ENCODE measurements around the gene SLC15A5.

Gene SLC15A5

DNA sequence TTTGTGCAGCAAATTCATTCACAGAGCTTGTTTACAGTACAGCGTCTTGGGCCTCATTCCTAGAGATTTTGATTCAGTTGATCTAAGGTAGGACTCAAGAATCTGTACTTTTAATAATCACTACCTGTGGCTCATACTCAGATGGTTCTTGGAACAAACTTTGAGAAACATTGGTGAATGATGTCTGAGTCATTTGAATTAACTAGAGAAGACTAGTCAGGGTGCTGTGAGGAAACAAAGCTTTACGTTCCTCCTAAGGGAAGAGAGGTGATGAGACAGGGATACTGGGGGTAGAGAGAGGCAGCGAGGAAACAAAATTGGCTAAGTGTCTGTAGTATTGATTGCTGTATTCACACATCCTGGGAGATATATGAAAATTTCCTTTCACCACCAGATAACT, 109.4 kb downstream of the SLC15A5 start:
- DNase-seq, result no peak

DNA sequence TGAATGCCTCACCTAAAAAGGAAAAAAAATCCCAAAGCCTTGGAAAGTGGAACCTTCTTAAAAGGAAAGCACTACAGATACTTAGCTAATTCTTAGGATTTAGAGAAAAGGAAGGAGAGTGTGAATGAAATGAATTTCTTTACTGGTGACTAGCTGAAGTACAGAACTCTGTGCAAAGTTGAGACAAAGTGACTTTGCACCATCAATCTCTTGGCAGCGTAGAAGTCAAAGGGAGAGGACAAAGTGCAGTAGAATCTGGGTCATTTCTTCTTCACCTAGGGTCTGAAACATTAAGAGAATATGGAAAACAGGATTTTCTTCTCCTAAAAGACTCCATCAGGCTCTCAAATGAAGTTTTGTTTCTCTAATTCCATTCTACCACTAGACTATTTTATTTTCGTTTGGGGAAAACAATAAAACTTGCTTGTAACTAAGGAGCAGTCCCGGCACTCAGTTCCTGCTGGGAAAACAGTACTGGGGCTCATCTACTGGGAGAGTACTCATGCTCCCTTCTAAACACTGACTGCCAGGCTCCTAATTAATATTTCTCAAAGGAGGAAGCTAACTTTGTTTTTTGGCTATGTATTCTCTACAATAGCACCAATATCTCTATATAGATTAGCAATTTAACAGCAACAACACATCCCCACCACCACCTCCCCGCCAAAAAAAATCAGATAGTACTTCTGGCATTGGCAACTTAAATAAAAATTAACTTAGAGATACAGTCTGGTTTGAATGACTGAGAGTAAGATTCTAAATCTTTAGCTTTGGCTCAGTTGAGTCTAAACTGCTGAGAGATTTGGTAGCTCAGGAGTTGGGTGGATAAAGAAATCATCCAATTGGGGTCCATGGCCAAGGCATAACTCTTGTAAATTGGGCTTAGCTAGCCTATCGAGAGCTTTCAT, 110.7 kb downstream of the SLC15A5 start:
- DNase-seq, result no peak

GRCh38 chr12:16165506-16165905, 112.0 kb downstream of the SLC15A5 start:
- no peak for DNase-seq

DNA sequence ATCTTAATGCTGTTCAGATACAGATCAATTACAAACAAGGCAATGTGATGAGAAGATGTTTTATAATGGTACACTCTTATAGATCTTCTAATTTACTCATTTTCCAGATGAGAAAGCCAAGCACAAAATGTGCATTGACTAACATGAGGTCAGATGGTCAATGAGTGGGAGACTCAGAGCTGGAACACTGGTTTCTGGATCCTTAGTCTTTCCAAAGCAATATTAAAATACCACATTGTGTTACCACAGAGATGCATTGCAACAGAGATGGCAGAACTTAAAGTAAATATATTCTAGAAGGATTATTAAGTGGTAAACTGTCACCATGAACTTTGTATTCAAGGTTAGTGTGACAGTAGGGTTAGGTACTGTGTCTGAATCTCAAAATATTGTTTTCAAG, 113.6 kb downstream of the SLC15A5 start:
- DNase-seq, result no peak

- no peak for DNase-seq
Observed at GRCh38 chr12:16163146-16163545, 114.3 kb downstream of the SLC15A5 start.

DNA sequence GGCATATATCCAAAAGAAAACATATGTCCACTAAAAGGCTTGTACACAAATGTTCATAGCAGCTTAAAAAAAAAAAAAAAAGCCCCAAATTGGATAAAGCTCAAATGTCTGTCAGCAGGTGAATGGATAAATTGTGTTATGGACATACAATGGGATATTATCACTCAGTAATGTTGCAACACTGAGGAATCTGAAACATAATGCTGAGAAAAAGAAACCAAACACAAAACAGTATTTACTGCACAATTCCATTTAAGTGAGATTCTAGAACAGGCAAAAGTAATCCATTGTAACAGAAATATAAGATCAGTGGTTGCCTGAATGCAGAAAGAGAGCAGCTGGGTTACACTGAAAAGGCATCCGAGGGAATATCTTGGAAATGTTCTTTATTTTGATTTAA, 117.9 kb downstream of the SLC15A5 start:
- no peak for DNase-seq

DNA sequence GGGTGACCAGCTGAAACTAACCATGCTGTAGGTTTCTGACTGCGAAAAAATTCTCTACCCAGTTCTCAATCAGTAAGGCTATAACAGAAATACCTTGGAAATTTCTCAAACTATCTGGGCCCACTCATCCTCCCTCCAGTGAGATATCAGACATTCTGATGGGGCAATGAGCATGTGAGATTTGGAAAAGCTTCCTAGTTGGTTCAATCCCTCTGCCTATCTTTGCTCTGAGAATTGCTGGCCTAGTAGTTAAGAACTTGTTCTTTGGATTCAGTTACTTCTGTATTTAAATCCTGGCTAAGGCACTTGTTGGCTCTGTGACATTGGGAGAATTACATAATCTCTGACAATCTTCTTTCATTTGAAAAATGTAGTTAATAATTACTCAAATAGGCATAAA, 119.4 kb downstream of the SLC15A5 start:
- DNase-seq, result no peak

- no peak for DNase-seq
Observed at GRCh38 chr12:16155938-16156337, 121.5 kb downstream of the SLC15A5 start.

DNA sequence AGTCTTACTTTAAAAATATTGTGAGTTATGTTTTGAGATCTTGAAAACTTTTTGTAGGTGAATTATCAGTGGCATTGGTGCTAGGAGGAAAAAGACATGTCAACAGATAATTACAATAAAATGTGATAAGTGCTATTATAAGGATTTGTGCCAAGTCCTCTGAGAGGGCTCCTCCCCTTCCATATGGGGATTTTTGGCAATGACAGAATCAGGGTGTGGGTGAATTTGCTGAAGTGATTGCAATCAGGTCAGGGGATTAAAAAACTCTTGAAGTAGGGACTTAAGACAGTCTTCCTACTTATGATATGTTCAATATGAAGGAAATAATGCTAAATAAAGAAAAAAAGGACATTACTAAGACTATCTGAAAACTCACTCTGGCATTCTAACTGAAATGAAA, 122.5 kb downstream of the SLC15A5 start:
- DNase-seq, result no peak

DNA sequence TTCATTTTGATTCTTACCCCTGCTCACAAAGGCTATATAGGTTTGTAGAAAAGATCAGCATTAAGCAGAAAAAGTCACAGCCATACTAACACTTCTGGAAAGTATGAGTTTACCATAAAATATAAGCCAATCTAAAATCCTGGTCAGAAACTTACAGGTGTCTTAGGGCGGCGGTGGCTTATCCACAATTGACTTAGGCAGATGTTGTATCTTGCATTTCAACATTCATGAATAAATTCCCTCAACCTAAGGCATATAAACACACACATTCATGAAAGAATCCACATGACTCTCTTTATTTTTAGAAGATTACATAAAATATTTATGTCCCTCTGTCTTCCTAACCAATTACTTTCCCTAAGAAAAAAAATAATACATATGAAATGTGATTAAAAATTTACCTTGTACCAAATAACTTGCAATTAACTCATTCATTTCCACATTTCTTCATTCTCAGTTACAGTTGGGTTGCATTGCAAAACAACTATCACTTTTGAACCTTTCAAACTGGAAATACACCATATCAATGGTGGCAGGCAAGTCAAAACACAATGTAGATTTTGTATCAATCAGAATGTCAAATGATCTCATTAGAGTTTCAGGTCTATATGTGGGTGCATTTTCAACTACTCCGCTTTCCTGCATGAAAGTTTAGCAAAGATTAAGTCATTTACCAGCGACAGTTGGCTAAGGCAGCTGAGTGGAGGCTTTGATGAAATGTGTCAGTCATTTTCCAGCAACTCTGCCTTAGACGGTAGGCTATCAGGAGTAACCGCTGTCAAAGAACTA, 124.4 kb downstream of the SLC15A5 start:
- no peak for DNase-seq

- no peak for DNase-seq
Observed at GRCh38 chr12:16150276-16150675, 127.2 kb downstream of the SLC15A5 start.

DNA sequence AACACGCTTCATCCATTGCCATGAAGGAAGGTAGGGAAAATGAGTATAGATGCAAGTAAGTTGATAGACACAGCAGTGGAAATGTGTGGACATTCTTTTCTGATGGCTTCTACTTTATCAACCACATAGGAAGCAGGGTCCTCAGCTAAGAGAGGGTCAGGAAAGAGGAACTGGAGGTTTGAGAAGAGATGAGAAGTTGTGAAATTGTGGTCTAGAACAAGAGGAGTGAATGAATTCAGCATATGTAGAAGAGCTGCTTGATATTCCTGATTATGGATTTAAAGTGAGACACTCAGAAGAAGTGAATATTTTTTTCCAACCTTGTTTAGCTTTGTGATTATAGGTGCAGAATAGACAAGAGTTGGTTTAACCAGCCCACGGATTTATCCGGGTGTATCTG, 128.5 kb downstream of the SLC15A5 start:
- DNase-seq, result no peak

All from stimulated activated CD4-positive, alpha-beta T cell treated with anti-CD3 and anti-CD28 coated beads, Interleukin-1b, Interleukin-23, amount 100 ng/mL, for 48 hours (primary cell).